Activated CD4-positive, alpha-beta T cell treated with anti-CD3 and anti-CD28 coated beads for 36 hours (primary cell): ENCODE results near the gene RIC3. TPM values are rescaled to one million over a fixed set of nuclear protein-coding genes. Genes with fewer than 3 reads are reported as not detected.

Experiments
- ATAC-seq: fragments of 200-7000 bp; cut with Tn5 transposase; one replicate; pipeline ENCODE4 v1.10.0; 2021; ENCODE audit warnings: mild to moderate bottlenecking, moderate library complexity
- CTCF ChIA-PET: fragments of 350-600 bp; sonication (Branson Sonifier 250); formaldehyde crosslinking; loops from one replicate; lab custom pipeline; 2021; ENCODE audit warnings: antibody characterized with exemption; lab: Charles Lee
- POLR2A ChIA-PET: fragments of 350-600 bp; sonication (Branson Sonifier 250); formaldehyde crosslinking; loops from one replicate; lab custom pipeline; 2021; ENCODE audit warnings: antibody characterized with exemption, inconsistent platforms; lab: Charles Lee
- DNase-seq: peaks from one replicate; pipeline ENCODE4 v3.0.0-alpha.2; 2020
- H3K27ac Mint-ChIP-seq: one replicate; pipeline ENCODE4 v1.8.0; 2021; ENCODE audit warnings: mixed read lengths
- H3K27me3 Mint-ChIP-seq: one replicate; pipeline ENCODE4 v1.8.0; 2021; ENCODE audit warnings: mixed read lengths
- H3K36me3 Mint-ChIP-seq: one replicate; pipeline ENCODE4 v1.8.0; 2021; ENCODE audit warnings: low read depth, mixed read lengths
- H3K4me1 Mint-ChIP-seq: one replicate; pipeline ENCODE4 v1.8.0; 2021; ENCODE audit warnings: mixed read lengths
- H3K4me3 Mint-ChIP-seq: one replicate; pipeline ENCODE4 v1.8.0; 2021; ENCODE audit warnings: mild to moderate bottlenecking, moderate library complexity, mixed read lengths
- H3K9me3 Mint-ChIP-seq: one replicate; pipeline ENCODE4 v1.8.0; 2021; ENCODE audit warnings: low read depth, mixed read lengths
- intact Hi-C, 2 experiments: fragments of 100-400 bp; cut with DNase I in 1 of 2; cut with micrococcal nuclease in 1 of 2; formaldehyde crosslinking; loops; one replicate each; pipeline versions ENCODE4 v1.14.2 to v1.15.1; 2022 to 2024; cut with DNase I, micrococcal nuclease
- total RNA-seq, 2 experiments: library from RNA; stranded (reverse); gene quantifications; one replicate each; pipeline ENCODE4 v1.2.3, GENCODE V29; 2021

Gene RIC3
- total RNA-seq, 2 experiments from 2014 or later: 13.9 to 15.8 TPM

GRCh38 chr11:8126649-8127289 is 42.1 kb downstream of the RIC3 start:
- no peaks in the 10 kb centered on the region for H3K27me3 Mint-ChIP-seq
- H3K27ac Mint-ChIP-seq: no peak overlapping the region
- H3K36me3 Mint-ChIP-seq: peaks cover 18% of the 10 kb centered on the region
- ChIA-PET CTCF (interaction anchor here (0.8 to 2.0 kb wide), 2 partner anchors 27 to 121 kb away, joined by 3 to 6 read pairs; no protein-coding TSS in a partner anchor), POLR2A (no interaction called here)
- no peaks in the 10 kb centered on the region for H3K9me3 Mint-ChIP-seq
- peaks cover 6% of the 10 kb centered on the region for H3K4me1 Mint-ChIP-seq
- H3K4me3 Mint-ChIP-seq: no peak overlapping the region
- intact Hi-C loops: no loop called here
- DNase-seq (no peak), ATAC-seq (no peak)

GRCh38 chr11:8122173-8122764 is 46.6 kb downstream of the RIC3 start:
- Mint-ChIP-seq H3K27me3 (no peaks in the 10 kb centered on the region), H3K4me1 (peaks cover 6% of the 10 kb centered on the region), H3K4me3 (no peak overlapping the region), H3K27ac (no peak overlapping the region), H3K36me3 (peaks cover 31% of the 10 kb centered on the region), H3K9me3 (peaks cover 3% of the 10 kb centered on the region)
- CTCF ChIA-PET: interaction anchor here (0.7 to 1.4 kb wide), 3 partner anchors 12 to 153 kb away, joined by 3 read pairs; no protein-coding TSS in a partner anchor
- intact Hi-C loops: no loop called here
- POLR2A ChIA-PET: no interaction called here
- no peak for DNase-seq
- ATAC-seq: no peak

- ATAC-seq (no peak), DNase-seq (no peak)
- Mint-ChIP-seq H3K27ac (no peak overlapping the region), H3K27me3 (no peaks in the 10 kb centered on the region), H3K4me1 (no peaks in the 10 kb centered on the region), H3K36me3 (peaks cover 35% of the 10 kb centered on the region), H3K9me3 (peaks cover 4% of the 10 kb centered on the region), H3K4me3 (no peak overlapping the region)
- intact Hi-C loops: no loop called here
- ChIA-PET CTCF (interaction anchor here (0.7 to 2.6 kb wide), 2 partner anchors 12 to 359 kb away, joined by 4 to 18 read pairs; no protein-coding TSS in a partner anchor), POLR2A (no interaction called here)
Measured at GRCh38 chr11:8111636-8112035, 57.2 kb downstream of the RIC3 start.

- ATAC-seq (no peak), DNase-seq (no peak)
- H3K9me3 Mint-ChIP-seq: peaks cover 4% of the 10 kb centered on the region
- ChIA-PET POLR2A (no interaction called here), CTCF (interaction anchor here (0.6 to 3.5 kb wide), 3 partner anchors 11 to 525 kb away, joined by 3 to 24 read pairs (median 3); no protein-coding TSS in a partner anchor)
- intact Hi-C loops: no loop called here
- H3K4me3 Mint-ChIP-seq: no peak overlapping the region
- H3K4me1 Mint-ChIP-seq: no peaks in the 10 kb centered on the region
- H3K27me3 Mint-ChIP-seq: no peaks in the 10 kb centered on the region
- no peak overlapping the region for H3K27ac Mint-ChIP-seq
- peaks cover 24% of the 10 kb centered on the region for H3K36me3 Mint-ChIP-seq
Measured at GRCh38 chr11:8110396-8110795, 58.4 kb downstream of the RIC3 start.

GRCh38 chr11:8109675-8110074 is 59.1 kb downstream of the RIC3 start:
- ChIA-PET CTCF (interaction anchor here (0.6 to 3.5 kb wide), 3 partner anchors 10 to 525 kb away, joined by 3 to 24 read pairs (median 3); no protein-coding TSS in a partner anchor), POLR2A (no interaction called here)
- no peaks in the 10 kb centered on the region for H3K4me1 Mint-ChIP-seq
- peaks cover under 1% of the 10 kb centered on the region for H3K9me3 Mint-ChIP-seq
- DNase-seq (no peak), ATAC-seq (no peak)
- H3K36me3 Mint-ChIP-seq: peaks cover 20% of the 10 kb centered on the region
- no peak overlapping the region for H3K4me3 Mint-ChIP-seq
- intact Hi-C loops: no loop called here
- H3K27me3 Mint-ChIP-seq: no peaks in the 10 kb centered on the region
- no peak overlapping the region for H3K27ac Mint-ChIP-seq

GRCh38 chr11:8108421-8108820 is 60.4 kb downstream of the RIC3 start:
- Mint-ChIP-seq H3K9me3 (no peaks in the 10 kb centered on the region), H3K4me1 (no peaks in the 10 kb centered on the region), H3K27me3 (no peaks in the 10 kb centered on the region), H3K27ac (no peak overlapping the region), H3K36me3 (peaks cover 13% of the 10 kb centered on the region), H3K4me3 (no peak overlapping the region)
- DNase-seq (no peak), ATAC-seq (no peak)
- intact Hi-C loops: no loop called here
- ChIA-PET POLR2A (interaction anchor here (0.9 kb wide), 1 partner anchor 50 kb away, joined by 5 read pairs; no protein-coding TSS in a partner anchor), CTCF (interaction anchor here (0.8 to 3.5 kb wide), 2 partner anchors 9 to 75 kb away, joined by 3 to 24 read pairs; no protein-coding TSS in a partner anchor)

- no peak for DNase-seq
- no peak overlapping the region for H3K27ac Mint-ChIP-seq
- no peaks in the 10 kb centered on the region for H3K4me1 Mint-ChIP-seq
- intact Hi-C loops: no loop called here
- peaks cover 13% of the 10 kb centered on the region for H3K36me3 Mint-ChIP-seq
- ChIA-PET POLR2A (no interaction called here), CTCF (interaction anchor here (0.8 to 3.5 kb wide), 2 partner anchors 8 to 75 kb away, joined by 3 to 24 read pairs; no protein-coding TSS in a partner anchor)
- no peak for ATAC-seq
- H3K27me3 Mint-ChIP-seq: no peaks in the 10 kb centered on the region
- no peak overlapping the region for H3K4me3 Mint-ChIP-seq
- no peaks in the 10 kb centered on the region for H3K9me3 Mint-ChIP-seq
Measured at GRCh38 chr11:8107642-8108041, 61.2 kb downstream of the RIC3 start.

GRCh38 chr11:8106679-8107078 is 62.1 kb downstream of the RIC3 start:
- H3K4me3 Mint-ChIP-seq: no peak overlapping the region
- ATAC-seq: no peak
- no peaks in the 10 kb centered on the region for H3K4me1 Mint-ChIP-seq
- DNase-seq: no peak
- ChIA-PET POLR2A (no interaction called here), CTCF (no interaction called here)
- intact Hi-C loops: no loop called here
- no peaks in the 10 kb centered on the region for H3K9me3 Mint-ChIP-seq
- peaks cover 12% of the 10 kb centered on the region for H3K36me3 Mint-ChIP-seq
- H3K27me3 Mint-ChIP-seq: no peaks in the 10 kb centered on the region
- no peak overlapping the region for H3K27ac Mint-ChIP-seq

- CTCF ChIA-PET: interaction anchor here (0.7 kb wide), 1 partner anchor 26 kb away, joined by 3 read pairs; no protein-coding TSS in a partner anchor
- no peaks in the 10 kb centered on the region for H3K4me1 Mint-ChIP-seq
Measured at GRCh38 chr11:8105666-8106065, 63.2 kb downstream of the RIC3 start.

GRCh38 chr11:8105133-8105532 is 63.7 kb downstream of the RIC3 start:
- DNase-seq (no peak), ATAC-seq (no peak)
- no peaks in the 10 kb centered on the region for H3K27me3 Mint-ChIP-seq
- intact Hi-C loops: no loop called here
- no peak overlapping the region for H3K27ac Mint-ChIP-seq
- peaks cover 4% of the 10 kb centered on the region for H3K36me3 Mint-ChIP-seq
- POLR2A ChIA-PET: no interaction called here
- no peaks in the 10 kb centered on the region for H3K9me3 Mint-ChIP-seq
- no peak overlapping the region for H3K4me3 Mint-ChIP-seq
- no peaks in the 10 kb centered on the region for H3K4me1 Mint-ChIP-seq
- CTCF ChIA-PET: interaction anchor here (0.7 to 1.0 kb wide), 2 partner anchors 26 to 72 kb away, joined by 3 read pairs; no protein-coding TSS in a partner anchor

More at GRCh38 chr11:8105666-8106065, 63.2 kb downstream of the RIC3 start:
- DNase-seq (no peak), ATAC-seq (no peak)
- POLR2A ChIA-PET: no interaction called here
- H3K4me3 Mint-ChIP-seq: no peak overlapping the region
- H3K36me3 Mint-ChIP-seq: peaks cover 8% of the 10 kb centered on the region
- intact Hi-C loops: no loop called here
- H3K27ac Mint-ChIP-seq: no peak overlapping the region
- no peaks in the 10 kb centered on the region for H3K27me3 Mint-ChIP-seq
- no peaks in the 10 kb centered on the region for H3K9me3 Mint-ChIP-seq

- Mint-ChIP-seq H3K9me3 (no peaks in the 10 kb centered on the region), H3K4me3 (no peak overlapping the region), H3K4me1 (no peaks in the 10 kb centered on the region), H3K36me3 (no peaks in the 10 kb centered on the region), H3K27ac (no peak overlapping the region), H3K27me3 (no peaks in the 10 kb centered on the region)
- no peak for DNase-seq
- ChIA-PET POLR2A (no interaction called here), CTCF (interaction anchor here (0.6 to 0.7 kb wide), 2 partner anchors 36 to 117 kb away, joined by 3 read pairs; partner anchors contain the start of gene EIF3F)
- intact Hi-C loops: no loop called here
- no peak for ATAC-seq
Measured at GRCh38 chr11:8103909-8104308, 64.9 kb downstream of the RIC3 start.
